Activated naive CD8-positive, alpha-beta T cell treated with anti-CD3 and anti-CD28 coated beads, Interleukin-2, amount 50 U/mL, for 24 hours (primary cell): ENCODE data around the gene HINFP.
"Not testable (repeated sequence)": the region's sequence is repeated elsewhere in the genome, so short reads cannot be mapped to it uniquely, and the experiment has no call there.

Experiments
- ATAC-seq: fragments of 150-1000 bp; cut with Tn5 transposase; one replicate; pipeline ENCODE4 v1.10.0; 2021
- DNase-seq: peaks from one replicate; pipeline ENCODE4 v3.0.0; 2021
- H3K27ac Mint-ChIP-seq: one replicate; pipeline ENCODE4 v1.8.0; 2021; ENCODE audit warnings: mild to moderate bottlenecking, mixed read lengths
- H3K27me3 Mint-ChIP-seq: one replicate; pipeline ENCODE4 v1.8.0; 2021; ENCODE audit warnings: mixed read lengths
- H3K36me3 Mint-ChIP-seq: one replicate; pipeline ENCODE4 v1.8.0; 2021; ENCODE audit warnings: low read depth, mixed read lengths
- H3K4me1 Mint-ChIP-seq: one replicate; pipeline ENCODE4 v1.8.0; 2021; ENCODE audit warnings: mixed read lengths
- H3K4me3 Mint-ChIP-seq: one replicate; pipeline ENCODE4 v1.8.0; 2021; ENCODE audit warnings: mild to moderate bottlenecking, moderate library complexity, mixed read lengths
- H3K9me3 Mint-ChIP-seq: one replicate; pipeline ENCODE4 v1.8.0; 2021; ENCODE audit warnings: mixed read lengths

The HINFP gene

GRCh38 chr11:119118946-119119345 is 2.4 kb upstream of the HINFP start:
- Mint-ChIP-seq H3K4me1 (peaks cover 38% of the 10 kb centered on the region), H3K27me3 (no peaks in the 10 kb centered on the region)
- DNase-seq, result no peak

GRCh38 chr11:119120639-119121007 is 757 bp upstream of the HINFP start:
- no peak for ATAC-seq
- H3K9me3 Mint-ChIP-seq, result no peaks in the 10 kb centered on the region
- H3K27me3 Mint-ChIP-seq, result no peaks in the 10 kb centered on the region
- no peak for DNase-seq
- peaks cover 28% of the 10 kb centered on the region for H3K36me3 Mint-ChIP-seq
- H3K4me1 Mint-ChIP-seq, result peaks cover 30% of the 10 kb centered on the region
- peak overlapping the region; percentile 93 for H3K4me3 Mint-ChIP-seq
- H3K27ac Mint-ChIP-seq, result peak overlapping the region; percentile 82

More at GRCh38 chr11:119118946-119119345, 2.4 kb upstream of the HINFP start:
- H3K36me3 Mint-ChIP-seq, result peaks cover 29% of the 10 kb centered on the region
- H3K4me3 Mint-ChIP-seq, result no peak overlapping the region
- H3K9me3 Mint-ChIP-seq, result no peaks in the 10 kb centered on the region
- ATAC-seq, result no peak
- no peak overlapping the region for H3K27ac Mint-ChIP-seq

GRCh38 chr11:119121811-119122124 is 388 bp downstream of the HINFP start:
- peak overlapping the region; percentile 82 for H3K27ac Mint-ChIP-seq
- no peak for ATAC-seq

DNA sequence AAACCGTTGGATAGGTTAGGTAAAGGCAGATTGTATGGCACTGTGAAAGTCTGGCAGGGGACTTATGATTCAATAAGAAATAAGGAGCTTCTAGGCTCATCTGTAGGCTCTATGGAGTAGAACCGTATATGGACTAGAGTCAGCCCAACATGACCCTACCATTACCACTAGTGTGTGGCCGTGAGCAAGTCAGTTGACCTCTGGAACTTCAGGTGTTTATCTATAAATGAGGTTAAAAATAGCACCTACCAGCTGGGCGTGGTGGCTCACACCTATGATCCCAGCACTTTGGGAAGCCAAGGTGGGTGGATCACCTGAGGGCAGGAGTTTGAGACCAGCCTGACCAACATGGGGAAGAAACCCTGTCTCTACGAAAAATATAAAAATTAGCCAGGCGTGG is 4.4 kb downstream of the HINFP start:
- H3K4me3 Mint-ChIP-seq, result no peak overlapping the region
- DNase-seq (no peak), ATAC-seq (no peak)
- H3K27me3 Mint-ChIP-seq, result no peaks in the 10 kb centered on the region
- H3K4me1 Mint-ChIP-seq, result peaks cover 34% of the 10 kb centered on the region
- H3K27ac Mint-ChIP-seq, result no peak overlapping the region
- peaks cover 27% of the 10 kb centered on the region for H3K36me3 Mint-ChIP-seq
- no peaks in the 10 kb centered on the region for H3K9me3 Mint-ChIP-seq

More at GRCh38 chr11:119121811-119122124, 388 bp downstream of the HINFP start:
- Mint-ChIP-seq H3K4me1 (peaks cover 29% of the 10 kb centered on the region), H3K27me3 (no peaks in the 10 kb centered on the region), H3K9me3 (no peaks in the 10 kb centered on the region), H3K36me3 (peaks cover 22% of the 10 kb centered on the region), H3K4me3 (peak overlapping the region; percentile 93)
- DNase-seq, result no peak

- Mint-ChIP-seq H3K4me1 (peaks cover 31% of the 10 kb centered on the region), H3K36me3 (peaks cover 34% of the 10 kb centered on the region), H3K9me3 (no peaks in the 10 kb centered on the region), H3K27ac (peak overlapping the region; percentile 79), H3K27me3 (no peaks in the 10 kb centered on the region), H3K4me3 (no peak overlapping the region)
- ATAC-seq, result no peak
- no peak for DNase-seq
Measured at GRCh38 chr11:119126675-119127268, 5.4 kb downstream of the HINFP start.

DNA sequence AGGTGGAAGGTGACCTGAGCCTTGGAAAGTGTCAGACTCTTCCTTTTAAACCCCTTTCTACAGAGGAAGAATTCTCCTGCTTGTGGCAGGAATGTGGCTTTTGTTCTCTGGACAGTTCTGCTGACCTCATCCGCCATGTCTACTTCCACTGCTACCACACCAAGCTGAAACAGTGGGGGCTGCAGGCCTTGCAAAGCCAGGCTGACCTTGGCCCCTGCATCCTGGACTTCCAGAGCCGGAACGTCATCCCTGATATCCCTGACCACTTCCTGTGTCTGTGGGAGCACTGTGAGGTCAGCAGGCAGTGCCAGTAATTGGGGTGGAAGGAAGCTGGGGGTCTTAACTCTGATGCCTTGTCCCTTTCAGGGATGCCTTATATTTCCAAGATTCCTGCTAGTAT is 9.3 kb downstream of the HINFP start:
- Mint-ChIP-seq H3K4me3 (no peak overlapping the region), H3K27ac (no peak overlapping the region)

DNA sequence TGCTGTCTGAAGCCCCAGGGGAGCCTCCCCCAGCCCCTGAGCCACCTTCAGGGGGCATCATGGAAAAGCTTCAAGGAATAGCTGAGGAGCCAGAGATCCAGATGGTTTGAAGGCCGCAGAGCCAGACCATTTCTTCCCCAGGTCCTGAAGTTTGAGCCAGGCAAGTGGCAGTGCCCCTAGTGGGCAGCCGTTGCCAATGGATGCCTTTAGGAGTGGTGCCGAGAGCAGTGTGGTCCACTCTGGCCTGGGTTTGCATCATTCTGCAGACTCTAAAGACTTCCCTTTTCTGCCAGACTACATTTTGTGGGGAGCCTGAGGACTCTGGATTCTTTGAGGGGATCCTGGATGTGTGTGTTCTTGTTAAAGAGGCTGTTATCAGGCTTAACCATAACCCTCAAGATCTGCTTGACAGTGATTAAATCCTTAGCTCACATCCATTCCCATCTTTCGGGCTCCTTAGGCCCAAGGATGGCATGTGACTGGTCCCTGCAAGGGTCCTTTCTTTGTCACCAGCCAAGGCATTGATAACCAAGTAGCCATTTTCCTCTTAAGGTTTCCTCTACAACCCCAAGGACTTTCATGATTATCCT is 13.1 kb downstream of the HINFP start:
- Mint-ChIP-seq H3K9me3 (no peaks in the 10 kb centered on the region), H3K27ac (no peak overlapping the region), H3K4me1 (peaks cover 7% of the 10 kb centered on the region), H3K27me3 (peaks cover 4% of the 10 kb centered on the region), H3K36me3 (peaks cover 35% of the 10 kb centered on the region), H3K4me3 (no peak overlapping the region)
- DNase-seq (no peak), ATAC-seq (no peak)

More for the DNA sequence above, 9.3 kb downstream of the HINFP start:
- Mint-ChIP-seq H3K9me3 (no peaks in the 10 kb centered on the region), H3K27me3 (no peaks in the 10 kb centered on the region), H3K4me1 (peaks cover 16% of the 10 kb centered on the region), H3K36me3 (peaks cover 43% of the 10 kb centered on the region)
- ATAC-seq (no peak), DNase-seq (no peak)

GRCh38 chr11:119139276-119139675 is 17.9 kb downstream of the HINFP start:
- H3K9me3 Mint-ChIP-seq, H3K27ac Mint-ChIP-seq, H3K4me3 Mint-ChIP-seq, DNase-seq, H3K36me3 Mint-ChIP-seq, ATAC-seq, H3K4me1 Mint-ChIP-seq: not testable (repeated sequence)
- H3K27me3 Mint-ChIP-seq, result peaks cover 11% of the 10 kb centered on the region

GRCh38 chr11:119144825-119145486 is 23.6 kb downstream of the HINFP start:
- Mint-ChIP-seq H3K36me3 (no peaks in the 10 kb centered on the region), H3K27me3 (peaks cover 36% of the 10 kb centered on the region), H3K27ac (no peak overlapping the region), H3K9me3 (no peaks in the 10 kb centered on the region), H3K4me1 (peaks cover 11% of the 10 kb centered on the region), H3K4me3 (no peak overlapping the region)
- DNase-seq, result peak; percentile 30
- no peak for ATAC-seq

- DNase-seq (no peak), ATAC-seq (no peak)
- H3K36me3 Mint-ChIP-seq, result no peaks in the 10 kb centered on the region
- peaks cover 40% of the 10 kb centered on the region for H3K27me3 Mint-ChIP-seq
- H3K4me3 Mint-ChIP-seq, result no peak overlapping the region
- H3K27ac Mint-ChIP-seq, result no peak overlapping the region
- H3K4me1 Mint-ChIP-seq, result peaks cover 11% of the 10 kb centered on the region
- H3K9me3 Mint-ChIP-seq, result no peaks in the 10 kb centered on the region
Measured at GRCh38 chr11:119145551-119145950, 24.2 kb downstream of the HINFP start.

- H3K4me1 Mint-ChIP-seq, result peaks cover 13% of the 10 kb centered on the region
- H3K36me3 Mint-ChIP-seq, result no peaks in the 10 kb centered on the region
- H3K27me3 Mint-ChIP-seq, result peaks cover 42% of the 10 kb centered on the region
- peak overlapping the region; percentile 66 for H3K4me3 Mint-ChIP-seq
- H3K27ac Mint-ChIP-seq, result no peak overlapping the region
- DNase-seq (no peak), ATAC-seq (no peak)
- H3K9me3 Mint-ChIP-seq, result no peaks in the 10 kb centered on the region
Measured at GRCh38 chr11:119147604-119148333, 26.4 kb downstream of the HINFP start.

- DNase-seq, result no peak
- H3K27me3 Mint-ChIP-seq, result peaks cover 37% of the 10 kb centered on the region
Measured at GRCh38 chr11:119148720-119149017, 27.3 kb downstream of the HINFP start.

GRCh38 chr11:119149018-119149785 is 27.8 kb downstream of the HINFP start, which contains the start of gene ABCG4:
Gene ABCG4 (plus strand): TSS chr11:119149052. CDS start chr11:119149966, 914 bp downstream.
- DNase-seq (peak; percentile 25), ATAC-seq (peak; percentile 44)
- no peaks in the 10 kb centered on the region for H3K9me3 Mint-ChIP-seq
- H3K4me1 Mint-ChIP-seq, result peaks cover 13% of the 10 kb centered on the region
- H3K36me3 Mint-ChIP-seq, result no peaks in the 10 kb centered on the region
- peak within 1 kb of the TSS; percentile 66 for H3K4me3 Mint-ChIP-seq
- peaks cover 35% of the 10 kb centered on the region for H3K27me3 Mint-ChIP-seq
- H3K27ac Mint-ChIP-seq, result no peak within 1 kb of the TSS

More at GRCh38 chr11:119148720-119149017, 27.3 kb downstream of the HINFP start:
- Mint-ChIP-seq H3K4me3 (peak overlapping the region; percentile 66), H3K27ac (no peak overlapping the region), H3K36me3 (no peaks in the 10 kb centered on the region), H3K9me3 (no peaks in the 10 kb centered on the region), H3K4me1 (peaks cover 13% of the 10 kb centered on the region)
- no peak for ATAC-seq

DNA sequence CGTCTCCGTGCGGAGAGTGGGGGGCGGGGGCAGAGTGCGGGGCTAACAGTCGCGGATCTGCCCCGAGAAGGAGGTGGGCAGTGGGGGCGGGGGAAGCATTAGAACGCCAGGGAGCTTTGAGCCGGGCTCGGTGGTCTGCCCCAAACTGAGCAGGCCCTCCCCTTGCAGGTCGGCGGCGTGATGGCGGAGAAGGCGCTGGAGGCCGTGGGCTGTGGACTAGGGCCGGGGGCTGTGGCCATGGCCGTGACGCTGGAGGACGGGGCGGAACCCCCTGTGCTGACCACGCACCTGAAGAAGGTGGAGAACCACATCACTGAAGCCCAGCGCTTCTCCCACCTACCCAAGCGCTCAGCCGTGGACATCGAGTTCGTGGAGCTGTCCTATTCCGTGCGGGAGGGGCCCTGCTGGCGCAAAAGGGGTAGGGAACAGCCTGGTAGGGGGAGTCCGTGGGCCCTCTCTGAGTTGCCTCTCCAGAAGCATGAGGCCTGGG is 28.5 kb downstream of the HINFP start:
- Mint-ChIP-seq H3K36me3 (no peaks in the 10 kb centered on the region), H3K4me1 (peaks cover 13% of the 10 kb centered on the region), H3K27me3 (peaks cover 35% of the 10 kb centered on the region), H3K4me3 (peak overlapping the region; percentile 4), H3K9me3 (no peaks in the 10 kb centered on the region), H3K27ac (no peak overlapping the region)
- no peak for DNase-seq
- no peak for ATAC-seq
